MCF 10A (cell line): ENCODE measurements around the gene WASL. TPM values are rescaled to one million over a fixed set of nuclear protein-coding genes. Genes with fewer than 3 reads are reported as not detected.

Experiments used
- BruUV-seq: library from RNA; stranded (reverse); fragments of 400-500 nt; replicated peaks from 2 replicates; lab custom pipeline; 2021; lab: Mats Ljungman, UMichigan
- CTCF ChIA-PET: fragments of 300-600 bp; sonication (Branson Sonifier 250); formaldehyde crosslinking; extraction: SDS; loops from one replicate; lab custom pipeline; 2021; ENCODE audit warnings: antibody characterized with exemption, inconsistent platforms; lab: Yijun Ruan, JAX
- POLR2A ChIA-PET: fragments of 300-600, 350-650 bp; sonication (Branson Sonifier 250); formaldehyde crosslinking; extraction: SDS; loops from one replicate; lab custom pipeline; 2020; ENCODE audit warnings: antibody characterized with exemption, inconsistent platforms; lab: Yijun Ruan, JAX
- DNase-seq: peaks from one replicate; pipeline ENCODE4 v3.0.0-alpha.2; 2018; ENCODE audit not compliant: unreplicated experiment
- H3K27ac Mint-ChIP-seq: one replicate; pipeline ENCODE4 v1.8.0; 2022; ENCODE audit warnings: mild to moderate bottlenecking, low read depth, mixed read lengths; ENCODE audit not compliant: unreplicated experiment
- H3K27me3 Mint-ChIP-seq: one replicate; pipeline ENCODE4 v1.8.0; 2022; ENCODE audit warnings: mixed read lengths; ENCODE audit not compliant: insufficient read depth, unreplicated experiment
- H3K36me3 Mint-ChIP-seq: one replicate; pipeline ENCODE4 v1.8.0; 2022; ENCODE audit warnings: mild to moderate bottlenecking, moderate library complexity, mixed read lengths; ENCODE audit not compliant: insufficient read depth, unreplicated experiment
- H3K4me1 Mint-ChIP-seq: one replicate; pipeline ENCODE4 v1.8.0; 2022; ENCODE audit warnings: mixed read lengths; ENCODE audit not compliant: insufficient read depth, unreplicated experiment
- H3K4me3 Mint-ChIP-seq: one replicate; pipeline ENCODE4 v1.8.0; 2022; ENCODE audit warnings: mild to moderate bottlenecking, moderate library complexity, mixed read lengths; ENCODE audit not compliant: unreplicated experiment
- H3K9me3 Mint-ChIP-seq: one replicate; pipeline ENCODE4 v1.8.0; 2022; ENCODE audit warnings: mixed read lengths; ENCODE audit not compliant: unreplicated experiment
- intact Hi-C: fragments of 100-400 bp; cut with micrococcal nuclease; formaldehyde crosslinking; loops from 2 replicates; pipeline ENCODE4 v1.14.1; 2022
- total RNA-seq: library from RNA; stranded (reverse); gene quantifications from 2 replicates; pipeline ENCODE4 v1.2.3, GENCODE V29; 2022
- TF ChIP-seq, protein P1 (sequence below): fragments of 200-600 bp; IDR thresholded peaks from one replicate; pipeline ENCODE4 v1.8.0; 2022; ENCODE audit warnings: antibody characterized with exemption, mild to moderate bottlenecking; ENCODE audit not compliant: unreplicated experiment

The WASL gene
- total RNA-seq, 1 experiment from 2014 or later = 34.7 TPM

DNA sequence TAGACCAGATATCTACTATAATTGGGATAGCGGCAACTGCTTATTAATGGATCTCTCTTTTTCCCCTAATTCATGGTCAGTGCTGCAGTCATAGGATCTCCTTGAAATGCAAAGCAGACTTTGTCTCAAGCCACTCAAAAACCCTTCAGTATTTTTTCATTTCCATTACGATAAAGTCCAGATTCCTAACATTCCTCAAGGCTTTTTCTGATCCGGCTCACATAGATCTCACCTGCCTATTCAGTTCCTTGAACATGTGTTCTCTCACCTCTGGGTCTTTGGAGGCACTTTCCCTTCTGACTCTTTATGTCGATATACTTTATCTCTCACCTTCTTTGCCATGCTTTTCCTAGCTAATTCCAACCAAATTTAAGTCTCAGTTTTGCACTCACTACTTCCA lies 25.7 kb upstream of the WASL start:
- no peak for DNase-seq
- TF ChIP-seq, protein P1, sequence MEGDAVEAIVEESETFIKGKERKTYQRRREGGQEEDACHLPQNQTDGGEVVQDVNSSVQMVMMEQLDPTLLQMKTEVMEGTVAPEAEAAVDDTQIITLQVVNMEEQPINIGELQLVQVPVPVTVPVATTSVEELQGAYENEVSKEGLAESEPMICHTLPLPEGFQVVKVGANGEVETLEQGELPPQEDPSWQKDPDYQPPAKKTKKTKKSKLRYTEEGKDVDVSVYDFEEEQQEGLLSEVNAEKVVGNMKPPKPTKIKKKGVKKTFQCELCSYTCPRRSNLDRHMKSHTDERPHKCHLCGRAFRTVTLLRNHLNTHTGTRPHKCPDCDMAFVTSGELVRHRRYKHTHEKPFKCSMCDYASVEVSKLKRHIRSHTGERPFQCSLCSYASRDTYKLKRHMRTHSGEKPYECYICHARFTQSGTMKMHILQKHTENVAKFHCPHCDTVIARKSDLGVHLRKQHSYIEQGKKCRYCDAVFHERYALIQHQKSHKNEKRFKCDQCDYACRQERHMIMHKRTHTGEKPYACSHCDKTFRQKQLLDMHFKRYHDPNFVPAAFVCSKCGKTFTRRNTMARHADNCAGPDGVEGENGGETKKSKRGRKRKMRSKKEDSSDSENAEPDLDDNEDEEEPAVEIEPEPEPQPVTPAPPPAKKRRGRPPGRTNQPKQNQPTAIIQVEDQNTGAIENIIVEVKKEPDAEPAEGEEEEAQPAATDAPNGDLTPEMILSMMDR = no peak
- Mint-ChIP-seq H3K36me3 (no peaks in the 10 kb centered on the region), H3K9me3 (no peaks in the 10 kb centered on the region), H3K27ac (no peak overlapping the region), H3K4me1 (peaks cover 28% of the 10 kb centered on the region), H3K4me3 (no peak overlapping the region), H3K27me3 (no peaks in the 10 kb centered on the region)
- BruUV-seq = no TSS peak
- ChIA-PET CTCF (interaction anchor here (0.5 to 5.6 kb wide), 10 partner anchors 10 to 97 kb away, joined by 3 to 60 read pairs (median 4); no protein-coding TSS in a partner anchor), POLR2A (interaction anchor here (1.4 to 12.6 kb wide), 5 partner anchors 10 to 26 kb away, joined by 5 to 367 read pairs (median 14); partner anchors contain the start of gene WASL)
- intact Hi-C loops = no loop called here

DNA sequence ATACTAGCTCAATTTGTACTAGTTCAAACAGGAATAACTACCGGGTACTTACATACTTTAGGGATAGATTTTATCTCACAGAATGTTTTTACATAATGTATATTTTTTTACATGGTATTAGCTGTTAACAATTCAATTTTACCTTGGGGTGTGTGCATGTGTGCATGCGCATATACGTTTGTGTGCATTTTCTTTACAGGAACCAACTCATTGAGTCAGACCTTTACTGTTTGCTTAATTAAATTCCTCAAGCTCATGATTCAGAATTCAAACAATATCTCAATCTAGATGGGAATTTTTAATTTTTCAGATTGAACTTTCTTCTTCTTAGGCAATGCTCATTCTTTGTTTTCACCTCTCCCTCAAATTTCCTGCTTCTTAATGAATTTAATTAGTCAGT lies 24.7 kb upstream of the WASL start:
- POLR2A ChIA-PET = interaction anchor here (0.9 to 12.6 kb wide), 5 partner anchors 8 to 24 kb away, joined by 3 to 367 read pairs (median 32); partner anchors contain the start of gene WASL

DNA sequence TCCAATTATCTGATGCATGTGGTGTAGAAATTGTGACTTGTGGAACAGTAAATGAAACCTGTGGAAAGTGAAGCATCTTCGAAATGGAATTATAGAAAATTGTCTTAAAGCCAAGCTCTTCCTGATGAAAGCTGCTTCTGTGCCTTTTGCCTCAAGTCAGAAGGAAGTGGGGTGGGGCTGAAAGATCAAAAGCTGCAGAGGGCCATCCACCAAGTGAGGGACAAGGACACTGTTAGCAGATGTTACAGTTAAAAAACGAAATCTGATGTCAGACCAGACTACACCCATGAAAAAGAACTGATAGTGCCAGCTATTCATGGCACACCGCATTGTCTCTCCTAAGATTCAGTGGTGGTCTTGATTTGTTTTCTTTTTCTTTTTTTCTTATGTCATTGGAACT lies 23.8 kb upstream of the WASL start:
- Mint-ChIP-seq H3K36me3 (no peaks in the 10 kb centered on the region), H3K27me3 (no peaks in the 10 kb centered on the region), H3K4me3 (no peak overlapping the region), H3K9me3 (no peaks in the 10 kb centered on the region), H3K27ac (no peak overlapping the region), H3K4me1 (peaks cover 35% of the 10 kb centered on the region)
- intact Hi-C loops = no loop called here
- DNase-seq = no peak
- no TSS peak for BruUV-seq
- CTCF ChIA-PET = interaction anchor here (0.6 to 5.6 kb wide), 5 partner anchors 24 to 136 kb away, joined by 4 to 60 read pairs (median 24); partner anchors contain the start of gene WASL
- TF ChIP-seq, protein P1 = no peak
- POLR2A ChIA-PET = interaction anchor here (2.1 to 12.6 kb wide), 4 partner anchors 11 to 25 kb away, joined by 6 to 367 read pairs (median 37); partner anchors contain the start of gene WASL

More for the DNA sequence above, 24.7 kb upstream of the WASL start:
- Mint-ChIP-seq H3K9me3 (no peaks in the 10 kb centered on the region), H3K36me3 (no peaks in the 10 kb centered on the region), H3K4me3 (no peak overlapping the region), H3K4me1 (peaks cover 35% of the 10 kb centered on the region), H3K27me3 (no peaks in the 10 kb centered on the region), H3K27ac (no peak overlapping the region)
- BruUV-seq = no TSS peak
- CTCF ChIA-PET = interaction anchor here (0.6 to 5.6 kb wide), 7 partner anchors 11 to 137 kb away, joined by 3 to 60 read pairs (median 4); no protein-coding TSS in a partner anchor
- TF ChIP-seq, protein P1 = no peak
- peak; percentile 28 for DNase-seq
- intact Hi-C loops = no loop called here

DNA sequence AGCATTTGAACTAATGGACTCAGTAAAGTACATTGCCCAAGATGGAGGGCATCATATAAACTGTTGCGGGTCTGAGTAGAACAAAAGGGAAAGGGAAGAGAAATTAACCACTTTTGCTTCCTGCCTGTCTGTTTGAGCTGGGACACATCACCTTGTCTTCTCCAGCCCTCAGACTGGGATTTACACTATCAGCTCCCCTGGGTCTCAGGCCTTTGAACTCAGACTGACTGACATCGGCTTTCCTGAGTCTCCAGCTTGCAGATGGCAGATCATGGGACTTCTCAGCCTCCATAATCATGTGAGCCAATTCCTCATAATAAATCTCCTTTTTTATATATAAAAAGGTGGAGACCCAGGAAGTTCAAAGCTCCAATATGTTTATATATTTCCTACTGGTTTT lies 23.0 kb upstream of the WASL start:
- Mint-ChIP-seq H3K27me3 (no peaks in the 10 kb centered on the region), H3K27ac (no peak overlapping the region), H3K36me3 (no peaks in the 10 kb centered on the region), H3K4me1 (peaks cover 35% of the 10 kb centered on the region), H3K9me3 (no peaks in the 10 kb centered on the region), H3K4me3 (no peak overlapping the region)
- BruUV-seq = no TSS peak
- ChIA-PET CTCF (interaction anchor here (0.6 to 5.6 kb wide), 9 partner anchors 8 to 199 kb away, joined by 3 to 60 read pairs (median 5); partner anchors contain the start of gene WASL), POLR2A (interaction anchor here (0.6 to 12.6 kb wide), 11 partner anchors 10 to 214 kb away, joined by 3 to 367 read pairs (median 10); partner anchors contain the start of genes NDUFA5 and WASL)
- DNase-seq = no peak
- TF ChIP-seq, protein P1 = no peak
- intact Hi-C loops = loop anchor here (1.0 to 2.0 kb wide), 2 partner anchors 27 to 93 kb away; no protein-coding TSS in a partner anchor
